Large intestine (tissue), 3 donors: ENCODE measurements around the gene PRKAR2B. TPM values are rescaled to one million over a fixed set of nuclear protein-coding genes. Genes with fewer than 3 reads are reported as not detected.

ENCODE experiments used
- DNase-seq, 2 donors: peaks; one replicate each; pipeline versions ENCODE4 v3.0.0 to v3.0.0-alpha.2; 2013
- H3K27ac ChIP-seq: one replicate; pipeline ENCODE4 v1.5.1; 2013; ENCODE audit warnings: low read length
- H3K27me3 ChIP-seq: 2 replicates; pipeline ENCODE4 v1.6.1; 2013; ENCODE audit warnings: low read length; ENCODE audit not compliant: control insufficient read depth, insufficient read depth
- H3K36me3 ChIP-seq: 2 replicates; pipeline ENCODE4 v1.6.1; 2013; ENCODE audit warnings: low read length; ENCODE audit not compliant: control insufficient read depth, insufficient read depth
- H3K4me1 ChIP-seq: one replicate; pipeline ENCODE4 v1.6.1; 2013; ENCODE audit warnings: low read length; ENCODE audit not compliant: control insufficient read depth, insufficient read depth
- H3K4me3 ChIP-seq: one replicate; pipeline ENCODE4 v1.5.1; 2013; ENCODE audit warnings: low read length
- H3K9me3 ChIP-seq: one replicate; pipeline ENCODE4 v1.6.1; 2013; ENCODE audit warnings: mild to moderate bottlenecking, low read depth, low read length, moderate library complexity; ENCODE audit not compliant: control insufficient read depth
- WGBS: methylation state at CpG from one replicate; pipeline ENCODE4 v1.1.5; 2013; ENCODE audit warnings: low lambda C conversion rate; ENCODE audit not compliant: insufficient coverage; 5-methylcytosine and 5-hydroxymethylcytosine counted together
- polyA plus RNA-seq: library from polyadenylated mRNA; unstranded; fragments of 120-200 nt; gene quantifications from one replicate; pipeline ENCODE4 v1.2.1, GENCODE V29; 2013

The PRKAR2B gene
- polyA plus RNA-seq, 1 donor, result 16.3 TPM

DNA sequence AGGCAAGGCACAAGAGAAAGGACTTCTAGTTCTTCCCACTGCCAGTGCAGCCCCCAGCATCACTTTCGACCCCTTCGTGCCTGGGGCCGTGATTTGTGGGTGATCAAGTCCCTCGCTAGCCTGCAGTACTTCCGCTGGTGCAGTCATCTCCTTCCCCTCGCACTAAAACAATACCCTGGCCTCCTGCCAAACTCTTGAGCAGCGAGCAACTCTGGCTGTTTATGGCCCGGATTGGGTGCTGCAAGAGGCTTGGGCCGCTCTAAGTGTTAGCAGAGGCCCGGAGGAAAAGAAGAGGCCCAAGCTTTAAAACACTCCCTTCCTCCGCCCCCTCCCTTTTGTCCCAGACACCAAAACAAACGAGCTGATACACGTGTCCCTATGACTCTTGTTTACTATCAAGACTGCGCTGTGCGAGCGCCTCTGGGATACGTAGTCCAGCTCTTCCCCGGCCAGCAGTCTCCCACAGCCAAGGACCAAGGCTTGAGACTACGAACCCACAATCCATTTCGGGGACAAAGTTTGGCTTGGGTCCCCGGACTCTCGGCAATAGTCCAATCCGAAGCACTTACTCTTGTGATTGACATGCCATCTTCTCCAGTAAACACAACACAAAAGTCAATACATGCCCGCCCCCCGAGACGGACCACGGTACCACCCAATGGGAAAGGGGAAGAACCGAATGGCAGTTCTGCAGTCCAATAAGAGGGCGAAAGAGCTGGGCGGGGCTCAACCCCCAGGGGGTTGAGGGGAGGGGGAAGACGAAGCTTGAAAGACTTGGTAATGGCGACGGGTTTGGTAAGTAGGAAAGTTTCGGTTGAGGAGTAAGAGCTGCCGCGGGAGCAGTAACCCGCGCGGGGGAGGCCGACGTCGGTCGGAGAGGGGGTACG, 124.0 kb downstream of the PRKAR2B start, which contains the start of gene HBP1:
Gene HBP1, plus strand, starts transcription at position 771 of the 887 bp plus-strand sequence. CDS start 10,891 bp downstream, outside the sequence.
- peak within 1 kb of the TSS; percentile 99 for H3K27ac ChIP-seq
- H3K27me3 ChIP-seq, result no peaks in the 10 kb centered on the region
- H3K4me1 ChIP-seq, result peaks cover 5% of the 10 kb centered on the region
- peak within 1 kb of the TSS; percentile 95 for H3K4me3 ChIP-seq
- no peaks in the 10 kb centered on the region for H3K9me3 ChIP-seq
- no CpG with 5 or more reads among the region's 44 CpGs for WGBS
- peaks cover 5% of the 10 kb centered on the region for H3K36me3 ChIP-seq
- peak; percentile 100 for DNase-seq

DNA sequence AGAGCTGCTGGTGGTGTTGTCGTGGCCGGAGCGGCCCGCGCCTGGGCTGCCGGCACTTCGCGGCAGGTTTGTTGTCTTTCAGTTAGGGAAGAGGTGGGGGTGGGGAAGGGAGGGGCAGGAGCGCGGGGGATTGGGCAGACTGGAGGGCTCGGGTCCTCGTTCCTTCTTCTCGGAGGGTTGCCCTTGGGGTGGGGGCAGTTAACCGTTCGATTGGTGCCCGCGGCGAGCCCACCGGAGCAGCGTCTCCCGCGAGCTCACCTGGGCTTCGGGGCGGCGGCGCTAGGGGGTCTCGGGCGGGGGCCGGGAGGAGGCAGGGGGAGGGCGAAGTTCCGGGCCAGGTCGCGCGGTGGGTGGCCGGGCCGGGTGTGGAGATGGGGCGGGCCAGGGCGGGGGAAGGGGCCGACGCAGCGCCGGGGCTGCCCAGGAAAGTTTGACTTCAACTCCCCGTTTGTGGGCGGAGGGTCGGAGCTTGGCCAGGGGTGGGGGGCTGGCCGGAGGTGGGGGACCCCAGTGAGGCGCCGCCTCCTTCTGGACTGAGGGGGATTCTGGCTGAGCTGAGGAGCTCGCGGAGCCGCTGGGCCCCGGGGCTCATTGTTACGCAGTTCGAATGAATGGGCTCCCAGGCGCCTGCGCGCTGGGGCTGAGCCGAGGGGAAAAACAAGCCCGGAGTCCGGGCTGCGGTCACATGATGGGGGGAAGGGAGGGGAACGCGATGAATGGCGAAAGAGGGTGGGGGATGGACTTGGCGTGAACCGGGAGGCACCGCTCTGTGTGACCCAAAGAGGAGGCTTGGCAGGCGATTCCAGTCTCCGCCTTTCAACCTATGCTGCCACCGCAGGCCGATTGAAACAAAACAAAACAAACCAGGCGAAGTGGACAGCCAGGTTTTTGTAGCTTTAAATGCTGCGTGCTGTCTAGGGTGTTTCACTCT, 124.9 kb downstream of the PRKAR2B start:
- peak overlapping the region; percentile 95 for H3K4me3 ChIP-seq
- peaks cover 7% of the 10 kb centered on the region for H3K4me1 ChIP-seq
- peak overlapping the region; percentile 99 for H3K27ac ChIP-seq
- no CpG with 5 or more reads among the region's 73 CpGs for WGBS
- H3K27me3 ChIP-seq, result no peaks in the 10 kb centered on the region
- H3K36me3 ChIP-seq, result peaks cover 5% of the 10 kb centered on the region
- no peaks in the 10 kb centered on the region for H3K9me3 ChIP-seq
- DNase-seq, result peak; percentile 98

DNA sequence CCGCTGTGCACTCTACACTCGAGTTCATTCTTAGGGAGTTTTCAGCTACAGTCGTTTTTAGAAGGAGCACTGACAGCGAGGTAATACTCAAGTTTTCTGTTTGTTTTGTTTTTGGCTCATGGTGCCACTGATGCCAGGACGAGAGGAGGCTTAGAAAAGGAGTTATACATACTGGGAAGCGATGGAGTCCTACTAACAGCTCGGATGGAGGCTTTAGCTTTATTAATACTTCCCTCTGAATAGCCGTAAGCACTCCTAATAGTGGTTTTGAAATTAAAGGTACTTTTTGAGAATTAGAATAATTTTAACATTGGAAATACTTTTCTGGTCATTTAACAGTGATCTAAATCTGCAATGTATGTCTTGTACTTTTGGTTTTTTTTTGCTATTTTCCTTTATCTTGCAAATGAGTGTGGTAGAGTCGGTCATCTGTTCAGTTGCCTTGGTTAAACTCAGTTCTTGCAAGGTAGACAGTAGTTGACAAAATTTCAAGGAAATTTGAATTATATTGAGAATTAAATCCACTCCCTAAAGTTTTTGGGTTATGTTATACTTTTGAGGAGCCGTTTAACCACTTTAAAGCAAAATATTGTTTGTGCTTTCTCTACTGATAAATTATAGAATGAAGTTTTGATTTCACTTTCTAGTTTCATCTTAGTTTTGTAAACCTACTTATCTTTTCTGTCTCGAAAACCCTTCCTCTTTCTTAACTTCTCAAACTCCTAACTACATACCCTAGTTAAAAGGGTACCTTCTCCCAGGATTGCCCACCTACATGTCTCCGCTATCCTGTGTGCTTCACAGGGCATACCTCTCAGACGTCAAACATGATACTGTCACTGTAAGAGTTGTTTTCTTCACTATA, 125.8 kb downstream of the PRKAR2B start:
- H3K4me1 ChIP-seq, result peaks cover 10% of the 10 kb centered on the region

DNA sequence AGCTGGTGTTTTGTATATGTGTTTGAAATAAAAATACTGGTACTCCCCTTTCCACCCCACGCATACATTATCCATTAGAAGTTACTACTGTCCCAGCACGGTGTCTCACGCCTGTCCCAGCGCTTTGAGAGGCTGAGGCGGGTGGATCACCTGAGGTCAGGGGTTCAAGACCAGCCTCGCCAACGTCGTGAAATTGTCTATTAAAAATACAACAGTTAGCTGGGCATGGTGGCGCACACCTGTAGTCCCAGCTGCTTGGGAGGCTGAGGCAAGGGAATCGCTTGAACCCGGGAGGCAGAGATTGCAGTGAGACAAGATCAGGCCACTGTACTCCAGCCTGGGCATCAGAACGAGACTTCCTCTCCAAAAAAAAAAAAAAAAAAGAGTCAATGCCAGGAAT, 127.0 kb downstream of the PRKAR2B start:
- no peak overlapping the region for H3K27ac ChIP-seq
- H3K4me3 ChIP-seq, result no peak overlapping the region
- no peaks in the 10 kb centered on the region for H3K9me3 ChIP-seq
- no CpG with 5 or more reads among the region's 12 CpGs for WGBS
- no peak for DNase-seq
- peaks cover 8% of the 10 kb centered on the region for H3K4me1 ChIP-seq
- no peaks in the 10 kb centered on the region for H3K27me3 ChIP-seq
- peaks cover 5% of the 10 kb centered on the region for H3K36me3 ChIP-seq

More for the DNA sequence above, 125.8 kb downstream of the PRKAR2B start:
- no peaks in the 10 kb centered on the region for H3K9me3 ChIP-seq
- 12% methylated on average over 3 of the region's 13 CpGs for WGBS
- H3K27me3 ChIP-seq, result no peaks in the 10 kb centered on the region
- DNase-seq, result peak in 1 of 2 donors; percentile 34
- peaks cover 5% of the 10 kb centered on the region for H3K36me3 ChIP-seq
- H3K4me3 ChIP-seq, result peak overlapping the region; percentile 95
- H3K27ac ChIP-seq, result peak overlapping the region; percentile 99

DNA sequence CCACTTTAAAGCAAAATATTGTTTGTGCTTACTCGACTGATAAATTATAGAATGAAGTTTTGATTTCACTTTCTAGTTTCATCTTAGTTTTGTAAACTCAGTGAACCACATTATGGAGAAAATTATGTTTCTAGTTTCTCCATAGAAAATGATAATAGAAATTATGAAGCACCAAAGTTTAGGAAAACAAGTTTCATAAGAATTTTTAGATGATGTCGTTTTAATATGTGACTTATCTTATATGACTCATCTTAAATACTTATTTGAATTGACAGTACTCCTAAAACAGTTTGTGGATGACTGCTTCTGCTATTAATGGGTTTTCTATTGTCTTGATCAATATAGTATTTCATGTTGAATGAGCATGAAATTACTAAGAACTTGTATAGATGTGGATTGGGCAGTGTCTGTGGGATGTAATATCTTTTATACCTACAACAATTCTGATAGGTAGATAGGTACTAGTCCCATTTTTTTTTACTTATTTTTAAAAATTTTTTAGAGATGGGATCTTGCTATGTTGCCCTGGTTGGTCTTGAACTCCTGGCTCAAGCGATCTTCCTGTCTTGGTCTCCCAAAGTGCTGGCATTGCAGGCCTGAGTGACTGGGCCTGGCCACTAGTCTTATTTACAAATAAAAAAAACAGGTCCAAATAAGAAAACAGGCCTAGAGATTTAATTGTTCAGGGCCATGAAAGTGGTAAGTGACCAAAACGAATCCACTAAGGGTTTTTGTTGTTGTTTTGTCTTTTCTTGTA, 127.9 kb downstream of the PRKAR2B start:
- Histone ChIP-seq H3K27ac (no peak overlapping the region), H3K4me3 (no peak overlapping the region), H3K4me1 (peaks cover 8% of the 10 kb centered on the region), H3K27me3 (no peaks in the 10 kb centered on the region), H3K36me3 (peaks cover 5% of the 10 kb centered on the region), H3K9me3 (no peaks in the 10 kb centered on the region)
- 71% methylated on average over 3 of the region's 4 CpGs for WGBS
- DNase-seq, result no peak

DNA sequence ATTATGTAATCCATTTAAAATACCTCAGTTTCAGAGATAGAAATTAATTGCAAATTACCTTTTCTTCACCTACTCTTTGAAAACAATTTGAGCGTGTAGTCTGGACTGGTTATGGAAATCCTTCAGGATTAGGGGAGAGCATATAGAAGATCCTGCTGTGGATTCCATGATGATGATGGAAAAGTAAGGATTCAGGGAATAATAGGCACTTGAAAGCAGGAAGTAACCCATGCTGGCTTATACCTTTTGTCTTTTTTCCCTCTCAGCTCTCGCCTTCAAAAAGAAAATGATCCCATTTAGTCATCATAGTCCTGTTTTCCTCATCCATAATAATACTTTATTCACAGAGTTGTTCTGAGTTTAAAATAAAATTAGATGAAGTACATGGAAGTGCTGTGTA, 128.7 kb downstream of the PRKAR2B start:
- Histone ChIP-seq H3K9me3 (no peaks in the 10 kb centered on the region), H3K36me3 (peaks cover 5% of the 10 kb centered on the region), H3K4me3 (no peak overlapping the region), H3K27ac (peak overlapping the region; percentile 26), H3K27me3 (no peaks in the 10 kb centered on the region), H3K4me1 (peaks cover 8% of the 10 kb centered on the region)
- no peak for DNase-seq
- no CpG with 5 or more reads among the region's 2 CpGs for WGBS

DNA sequence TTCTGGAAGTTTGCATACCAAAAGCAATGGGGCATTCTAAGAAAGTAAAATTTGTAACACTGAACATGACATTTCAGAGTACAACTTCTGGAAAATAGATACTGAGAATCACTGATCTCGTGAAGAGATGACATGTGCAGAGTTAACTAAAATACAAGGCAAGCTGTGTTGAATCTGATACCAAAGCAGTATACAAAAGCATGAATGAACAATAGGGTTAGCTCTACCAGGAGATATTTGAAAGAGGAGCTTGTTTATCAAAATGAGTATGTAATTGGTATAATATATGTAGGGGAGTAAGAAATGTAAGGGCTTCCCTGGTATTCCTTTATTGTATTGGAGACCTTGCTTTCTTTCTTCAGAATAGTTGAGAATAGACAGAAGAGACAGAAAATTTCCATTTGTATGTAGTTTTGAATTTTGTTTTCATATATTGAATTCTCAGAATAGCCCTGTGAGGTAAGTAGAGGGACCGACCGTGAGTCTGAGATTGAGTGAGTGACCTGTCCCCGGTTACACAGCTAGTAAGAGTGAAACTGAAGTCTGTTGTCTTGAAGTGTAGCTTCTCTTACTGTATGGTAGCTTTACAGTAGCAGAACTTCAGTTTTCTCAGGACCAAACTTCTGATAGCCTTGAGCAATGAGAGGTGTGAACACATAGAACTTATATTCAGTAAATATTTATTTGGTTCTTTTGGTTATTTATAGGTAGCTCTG, 129.3 kb downstream of the PRKAR2B start:
- no CpG with 5 or more reads among the region's 4 CpGs for WGBS
- Histone ChIP-seq H3K4me1 (peaks cover 8% of the 10 kb centered on the region), H3K36me3 (peaks cover 5% of the 10 kb centered on the region), H3K27me3 (no peaks in the 10 kb centered on the region), H3K9me3 (no peaks in the 10 kb centered on the region), H3K27ac (peak overlapping the region; percentile 26), H3K4me3 (no peak overlapping the region)
- DNase-seq, result no peak

DNA sequence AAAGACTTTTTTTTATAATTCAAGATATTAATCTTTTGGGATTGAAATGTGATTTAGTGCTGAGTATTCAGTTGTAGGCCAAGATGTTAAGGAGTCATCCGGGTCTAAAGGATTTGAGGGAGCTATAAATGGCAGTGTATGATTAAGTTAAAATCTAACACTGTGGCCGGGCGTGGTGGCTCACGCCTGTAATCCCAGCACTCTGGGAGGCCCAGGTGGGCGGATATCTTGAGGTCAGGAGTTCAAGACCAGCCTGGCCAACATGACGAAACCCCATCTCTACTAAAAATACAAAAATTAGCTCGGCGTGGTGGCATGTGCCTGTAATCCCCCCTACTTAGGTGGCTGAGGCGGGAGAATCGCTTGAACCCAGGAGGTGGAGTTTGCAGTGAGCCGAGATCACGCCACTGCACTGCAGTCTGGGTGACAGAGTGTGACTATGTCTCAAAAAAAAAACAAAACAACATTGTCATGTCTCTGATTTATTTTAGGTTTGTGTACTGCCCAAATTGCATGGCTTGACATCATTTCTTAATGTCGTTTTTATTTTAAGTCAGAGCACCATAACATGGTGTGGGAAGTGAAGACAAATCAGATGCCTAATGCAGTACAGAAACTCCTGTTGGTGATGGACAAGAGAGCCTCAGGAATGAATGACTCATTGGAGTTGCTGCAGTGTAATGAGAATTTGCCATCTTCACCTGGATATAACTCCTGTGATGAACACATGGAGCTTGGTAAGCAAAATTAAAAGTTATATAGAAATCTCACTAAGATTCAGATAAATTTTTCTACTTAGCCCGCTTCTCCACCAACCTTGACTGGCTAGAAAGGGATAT, 135.0 kb downstream of the PRKAR2B start:
- Histone ChIP-seq H3K27me3 (no peaks in the 10 kb centered on the region), H3K4me3 (no peak overlapping the region), H3K4me1 (peaks cover 19% of the 10 kb centered on the region), H3K27ac (peak overlapping the region; percentile 73), H3K9me3 (no peaks in the 10 kb centered on the region), H3K36me3 (peaks cover 8% of the 10 kb centered on the region)
- DNase-seq, result peak in 1 of 2 donors; percentile 45
- WGBS, result 100% methylated on average over 1 of the region's 14 CpGs
